HepG2 (cell line): Measurements from ENCODE around the gene SH3PXD2A. TPM values are rescaled to one million over a fixed set of nuclear protein-coding genes. Genes with fewer than 3 reads are reported as not detected.
A peak's percentile ranks its signal among the peaks of the same experiment; 100 is the strongest.

Source experiments
- ASH2L ChIP-seq: fragments of 300-600, 200-600 bp; sonication (generic); IDR thresholded peaks from 2 replicates; pipeline ENCODE4 v1.7.0; 2017; ENCODE audit warnings: low read depth, mild to moderate bottlenecking, moderate library complexity, mixed read lengths, low read length; ENCODE audit not compliant: insufficient read length
- BORCS8-MEF2B ChIP-seq: sonication (generic); formaldehyde crosslinking; IDR thresholded peaks from 2 replicates; pipeline ENCODE4 v1.8.0; 2022; ENCODE audit warnings: mild to moderate bottlenecking, missing genetic modification reagents
- EHMT2 ChIP-seq: fragments of 200-600 bp; sonication (generic); IDR thresholded peaks from 2 replicates; pipeline ENCODE4 v1.7.0; 2017; ENCODE audit warnings: antibody characterized with exemption, low read depth, low read length, borderline replicate concordance
- ETV6 ChIP-seq: sonication (generic); formaldehyde crosslinking; conservative IDR thresholded peaks from 2 replicates; pipeline ENCODE4 v1.4.0; 2020; ENCODE audit warnings: missing genetic modification reagents
- FOXA3 ChIP-seq: IDR thresholded peaks from 2 replicates; pipeline ENCODE4 v1.6.1; 2016; ENCODE audit warnings: missing genetic modification reagents, missing compliant biosample characterization
- HDAC2 ChIP-seq: sonication (generic); formaldehyde crosslinking; IDR thresholded peaks from 2 replicates; pipeline ENCODE4 v1.4.0; 2020; ENCODE audit warnings: missing genetic modification reagents
- JUNB ChIP-seq: sonication (generic); formaldehyde crosslinking; IDR thresholded peaks from 2 replicates; pipeline ENCODE4 v1.8.0; 2022; ENCODE audit warnings: missing genetic modification reagents, mild to moderate bottlenecking, borderline replicate concordance
- RARA ChIP-seq: IDR thresholded peaks from 2 replicates; pipeline ENCODE4 v1.6.1; 2016; ENCODE audit warnings: missing genetic modification reagents, missing compliant biosample characterization
- ZNF225 ChIP-seq: sonication (generic); formaldehyde crosslinking; IDR thresholded peaks from 2 replicates; pipeline ENCODE4 v1.4.0; 2020; ENCODE audit warnings: mild to moderate bottlenecking, missing genetic modification reagents
- ZNF24 ChIP-seq: fragments of 450-650 bp; IDR thresholded peaks from 2 replicates; pipeline ENCODE4 v1.6.1; 2017; ENCODE audit warnings: antibody characterized with exemption, mild to moderate bottlenecking
- ZNF780A ChIP-seq: sonication (generic); formaldehyde crosslinking; IDR thresholded peaks from 2 replicates; pipeline ENCODE4 v1.8.0; 2022; ENCODE audit warnings: mild to moderate bottlenecking, missing genetic modification reagents, moderate library complexity
- polyA plus RNA-seq, 8 experiments: library from polyadenylated mRNA; depleted of rRNA in 3 of 8; stranded (reverse) in 7 of 8; unstranded in 1 of 8; fragments of >200 nt; fragmentation: Illumina TruSeq in 4 of 8; extraction: Trizol in 4 of 8; gene quantifications; 2 replicates each; pipeline versions ENCODE4 v1.2.1 to v1.2.3, GENCODE V29; 2011 to 2016; ENCODE audit warnings: low read depth in 4 of 8, missing spikeins in 1 of 8, mixed read lengths in 1 of 8; ENCODE audit not compliant: insufficient read depth in 1 of 8
- total RNA-seq, 5 experiments: library from RNA; depleted of rRNA; stranded (reverse); fragments of >200 nt; fragmentation: Illumina TruSeq; extraction: Trizol; gene quantifications; 2 replicates each; pipeline ENCODE4 v1.2.3, GENCODE V29; 2016; ENCODE audit warnings: low read depth in 1 of 5
- TF ChIP-seq, protein P1 (sequence below): sonication (generic); formaldehyde crosslinking; IDR thresholded peaks from 2 replicates; pipeline ENCODE4 v1.8.0; 2022; ENCODE audit warnings: missing genetic modification reagents, mild to moderate bottlenecking, inconsistent platforms, borderline replicate concordance
- TF ChIP-seq, protein P2 (sequence below): sonication (generic); formaldehyde crosslinking; IDR thresholded peaks from 2 replicates; pipeline ENCODE4 v1.5.0; 2020; ENCODE audit warnings: missing genetic modification reagents
- TF ChIP-seq, protein P3 (sequence below): sonication (generic); formaldehyde crosslinking; IDR thresholded peaks from 2 replicates; pipeline ENCODE4 v1.5.0; 2020; ENCODE audit warnings: missing genetic modification reagents, mild to moderate bottlenecking, borderline replicate concordance
- TF ChIP-seq, protein P4 (sequence below): IDR thresholded peaks from 2 replicates; pipeline ENCODE4 v1.6.1; 2016; ENCODE audit warnings: low read depth, missing genetic modification reagents, missing compliant biosample characterization
- TF ChIP-seq, protein P5 (sequence below): sonication (generic); formaldehyde crosslinking; IDR thresholded peaks from 2 replicates; pipeline ENCODE4 v1.5.0; 2020; ENCODE audit warnings: missing genetic modification reagents
- TF ChIP-seq, protein P6 (sequence below): IDR thresholded peaks from 2 replicates; pipeline ENCODE4 v1.6.1; 2016; ENCODE audit warnings: mild to moderate bottlenecking, missing biosample characterization, missing genetic modification reagents

SH3PXD2A gene
- total and polyA plus RNA-seq, 2 of the 13 experiments (the other 11 are each of a cell fraction or from before 2014, with no cell fraction given) = 11.1 to 11.3 TPM

DNA sequence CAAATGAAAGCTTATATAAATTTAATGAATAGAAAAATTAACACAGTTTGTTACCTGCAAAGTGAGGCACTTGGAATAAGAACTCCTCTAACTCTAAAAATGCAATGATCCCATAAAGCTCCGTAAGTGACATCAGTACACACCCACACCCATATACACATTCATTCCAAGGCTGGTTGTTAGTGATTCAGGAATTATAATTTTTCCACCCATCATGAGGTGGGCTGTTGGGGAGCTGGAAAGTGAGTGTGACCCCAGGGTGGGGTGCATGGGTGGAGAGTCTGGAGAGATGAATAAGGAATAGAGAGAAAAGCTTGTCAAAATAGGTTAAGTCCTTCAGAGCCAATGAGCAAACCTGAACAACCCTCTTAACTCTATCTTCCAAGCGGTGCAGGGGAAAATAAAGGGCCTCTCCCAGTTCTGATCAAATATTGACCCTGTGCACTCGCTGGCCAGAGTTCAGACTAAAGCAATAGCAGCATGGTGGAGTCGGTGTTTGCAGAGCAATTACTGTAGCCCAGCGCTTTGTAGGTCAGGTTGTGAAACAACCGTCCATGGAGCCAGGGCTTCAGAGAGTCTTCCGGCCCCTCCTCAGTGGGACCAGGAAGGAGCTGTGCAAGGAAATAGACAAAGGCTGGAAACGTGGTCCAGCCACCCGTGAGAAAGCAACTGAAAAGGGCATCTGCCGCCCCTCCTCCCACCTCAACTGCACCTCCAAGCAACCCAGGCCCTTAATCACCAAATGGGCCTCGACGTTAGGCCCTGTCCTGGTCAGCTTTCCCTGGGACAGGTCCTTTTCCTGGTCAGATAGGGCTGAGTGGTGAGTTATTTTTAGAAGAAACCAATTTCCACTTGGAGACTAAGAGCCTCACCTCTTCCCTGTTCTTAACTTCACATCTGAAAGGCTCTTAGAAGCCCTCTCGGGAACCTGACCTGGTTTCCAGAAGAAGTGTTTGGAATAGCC is 61.2 kb downstream of the SH3PXD2A start (continued):
- TF ChIP-seq, protein P1, sequence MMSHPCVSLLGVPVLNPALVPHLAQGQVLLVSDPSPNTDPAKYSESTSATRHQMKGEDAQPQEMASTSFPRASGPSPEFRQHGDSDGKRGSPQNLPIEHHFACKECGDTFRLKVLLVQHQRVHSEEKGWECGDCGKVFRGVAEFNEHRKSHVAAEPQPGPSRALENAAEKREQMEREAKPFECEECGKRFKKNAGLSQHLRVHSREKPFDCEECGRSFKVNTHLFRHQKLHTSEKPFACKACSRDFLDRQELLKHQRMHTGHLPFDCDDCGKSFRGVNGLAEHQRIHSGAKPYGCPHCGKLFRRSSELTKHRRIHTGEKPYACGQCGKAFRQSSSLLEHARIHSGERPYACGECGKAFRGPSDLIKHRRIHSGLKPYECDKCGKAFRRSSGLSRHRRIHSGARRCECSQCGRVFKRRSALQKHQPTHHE = peak; percentile 87; the same call in 1 of the 2 replicates
- TF ChIP-seq, protein P2, sequence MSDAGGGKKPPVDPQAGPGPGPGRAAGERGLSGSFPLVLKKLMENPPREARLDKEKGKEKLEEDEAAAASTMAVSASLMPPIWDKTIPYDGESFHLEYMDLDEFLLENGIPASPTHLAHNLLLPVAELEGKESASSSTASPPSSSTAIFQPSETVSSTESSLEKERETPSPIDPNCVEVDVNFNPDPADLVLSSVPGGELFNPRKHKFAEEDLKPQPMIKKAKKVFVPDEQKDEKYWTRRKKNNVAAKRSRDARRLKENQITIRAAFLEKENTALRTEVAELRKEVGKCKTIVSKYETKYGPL = no peak
- no peak for TF ChIP-seq ZNF24
- 0 out of 2 replicates have a peak, but pooled peaks have one; percentile 5 for TF ChIP-seq EHMT2
- TF ChIP-seq, protein P3, sequence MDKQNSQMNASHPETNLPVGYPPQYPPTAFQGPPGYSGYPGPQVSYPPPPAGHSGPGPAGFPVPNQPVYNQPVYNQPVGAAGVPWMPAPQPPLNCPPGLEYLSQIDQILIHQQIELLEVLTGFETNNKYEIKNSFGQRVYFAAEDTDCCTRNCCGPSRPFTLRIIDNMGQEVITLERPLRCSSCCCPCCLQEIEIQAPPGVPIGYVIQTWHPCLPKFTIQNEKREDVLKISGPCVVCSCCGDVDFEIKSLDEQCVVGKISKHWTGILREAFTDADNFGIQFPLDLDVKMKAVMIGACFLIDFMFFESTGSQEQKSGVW (CRISPR knock-in tag) = no peak
- TF ChIP-seq BORCS8-MEF2B = no peak
- peak; percentile 99 for TF ChIP-seq FOXA3 (CRISPR knock-in tag)
- peak; percentile 91 for TF ChIP-seq ETV6 (CRISPR knock-in tag)
- no peak for TF ChIP-seq JUNB (CRISPR knock-in tag)
- TF ChIP-seq, protein P4, sequence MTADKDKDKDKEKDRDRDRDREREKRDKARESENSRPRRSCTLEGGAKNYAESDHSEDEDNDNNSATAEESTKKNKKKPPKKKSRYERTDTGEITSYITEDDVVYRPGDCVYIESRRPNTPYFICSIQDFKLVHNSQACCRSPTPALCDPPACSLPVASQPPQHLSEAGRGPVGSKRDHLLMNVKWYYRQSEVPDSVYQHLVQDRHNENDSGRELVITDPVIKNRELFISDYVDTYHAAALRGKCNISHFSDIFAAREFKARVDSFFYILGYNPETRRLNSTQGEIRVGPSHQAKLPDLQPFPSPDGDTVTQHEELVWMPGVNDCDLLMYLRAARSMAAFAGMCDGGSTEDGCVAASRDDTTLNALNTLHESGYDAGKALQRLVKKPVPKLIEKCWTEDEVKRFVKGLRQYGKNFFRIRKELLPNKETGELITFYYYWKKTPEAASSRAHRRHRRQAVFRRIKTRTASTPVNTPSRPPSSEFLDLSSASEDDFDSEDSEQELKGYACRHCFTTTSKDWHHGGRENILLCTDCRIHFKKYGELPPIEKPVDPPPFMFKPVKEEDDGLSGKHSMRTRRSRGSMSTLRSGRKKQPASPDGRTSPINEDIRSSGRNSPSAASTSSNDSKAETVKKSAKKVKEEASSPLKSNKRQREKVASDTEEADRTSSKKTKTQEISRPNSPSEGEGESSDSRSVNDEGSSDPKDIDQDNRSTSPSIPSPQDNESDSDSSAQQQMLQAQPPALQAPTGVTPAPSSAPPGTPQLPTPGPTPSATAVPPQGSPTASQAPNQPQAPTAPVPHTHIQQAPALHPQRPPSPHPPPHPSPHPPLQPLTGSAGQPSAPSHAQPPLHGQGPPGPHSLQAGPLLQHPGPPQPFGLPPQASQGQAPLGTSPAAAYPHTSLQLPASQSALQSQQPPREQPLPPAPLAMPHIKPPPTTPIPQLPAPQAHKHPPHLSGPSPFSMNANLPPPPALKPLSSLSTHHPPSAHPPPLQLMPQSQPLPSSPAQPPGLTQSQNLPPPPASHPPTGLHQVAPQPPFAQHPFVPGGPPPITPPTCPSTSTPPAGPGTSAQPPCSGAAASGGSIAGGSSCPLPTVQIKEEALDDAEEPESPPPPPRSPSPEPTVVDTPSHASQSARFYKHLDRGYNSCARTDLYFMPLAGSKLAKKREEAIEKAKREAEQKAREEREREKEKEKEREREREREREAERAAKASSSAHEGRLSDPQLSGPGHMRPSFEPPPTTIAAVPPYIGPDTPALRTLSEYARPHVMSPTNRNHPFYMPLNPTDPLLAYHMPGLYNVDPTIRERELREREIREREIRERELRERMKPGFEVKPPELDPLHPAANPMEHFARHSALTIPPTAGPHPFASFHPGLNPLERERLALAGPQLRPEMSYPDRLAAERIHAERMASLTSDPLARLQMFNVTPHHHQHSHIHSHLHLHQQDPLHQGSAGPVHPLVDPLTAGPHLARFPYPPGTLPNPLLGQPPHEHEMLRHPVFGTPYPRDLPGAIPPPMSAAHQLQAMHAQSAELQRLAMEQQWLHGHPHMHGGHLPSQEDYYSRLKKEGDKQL (CRISPR knock-in tag) = peak; percentile 95
- TF ChIP-seq, protein P5, sequence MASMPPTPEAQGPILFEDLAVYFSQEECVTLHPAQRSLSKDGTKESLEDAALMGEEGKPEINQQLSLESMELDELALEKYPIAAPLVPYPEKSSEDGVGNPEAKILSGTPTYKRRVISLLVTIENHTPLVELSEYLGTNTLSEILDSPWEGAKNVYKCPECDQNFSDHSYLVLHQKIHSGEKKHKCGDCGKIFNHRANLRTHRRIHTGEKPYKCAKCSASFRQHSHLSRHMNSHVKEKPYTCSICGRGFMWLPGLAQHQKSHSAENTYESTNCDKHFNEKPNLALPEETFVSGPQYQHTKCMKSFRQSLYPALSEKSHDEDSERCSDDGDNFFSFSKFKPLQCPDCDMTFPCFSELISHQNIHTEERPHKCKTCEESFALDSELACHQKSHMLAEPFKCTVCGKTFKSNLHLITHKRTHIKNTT (CRISPR knock-in tag) = no peak
- peak; percentile 99 for TF ChIP-seq HDAC2 (CRISPR knock-in tag)
- TF ChIP-seq ZNF225 = no peak
- TF ChIP-seq RARA (CRISPR knock-in tag) = peak; percentile 97
- TF ChIP-seq ZNF780A (CRISPR knock-in tag) = no peak
- peak; percentile 99 for TF ChIP-seq ASH2L
- TF ChIP-seq, protein P6, sequence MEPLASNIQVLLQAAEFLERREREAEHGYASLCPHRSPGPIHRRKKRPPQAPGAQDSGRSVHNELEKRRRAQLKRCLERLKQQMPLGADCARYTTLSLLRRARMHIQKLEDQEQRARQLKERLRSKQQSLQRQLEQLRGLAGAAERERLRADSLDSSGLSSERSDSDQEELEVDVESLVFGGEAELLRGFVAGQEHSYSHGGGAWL (CRISPR knock-in tag) = no peak
